Tibial artery (tissue), 4 donors: Measurements from ENCODE around the gene EIF4G2.
A peak's percentile ranks its signal among the peaks of the same experiment; 100 is the strongest.

ENCODE experiments used
- DNase-seq, 2 donors: peaks; one replicate each; pipeline ENCODE4 v3.0.0-alpha.2; 2019
- H3K27ac ChIP-seq, 2 donors: fragments of 200-600 bp; sonication (generic) in 1 of 2; 1 replicate in 1 of 2; 2 replicates in 1 of 2; pipeline ENCODE4 v1.5.1; 2018 to 2019; ENCODE audit warnings: mild to moderate bottlenecking in 1 of 2
- H3K27me3 ChIP-seq, 2 donors: fragments of 200-600 bp; sonication (generic) in 1 of 2; one replicate each; pipeline versions ENCODE4 v1.5.1 to v1.6.0; 2016 to 2019
- H3K36me3 ChIP-seq, 3 donors: fragments of 200-600 bp; sonication (generic) in 2 of 3; one replicate each; pipeline ENCODE4 v1.5.1; 2016 to 2019; ENCODE audit warnings: mild to moderate bottlenecking in 2 of 3
- H3K4me1 ChIP-seq, 4 donors: fragments of 200-600 bp; sonication (generic) in 2 of 4; 1 replicate in 3 of 4; 2 replicates in 1 of 4; pipeline ENCODE4 v1.5.1; 2016 to 2019
- H3K4me3 ChIP-seq, 2 donors: fragments of 200-600 bp; sonication (generic) in 1 of 2; 1 replicate in 1 of 2; 2 replicates in 1 of 2; pipeline ENCODE4 v1.5.1; 2018 to 2019; ENCODE audit warnings: mild to moderate bottlenecking in 2 of 2
- H3K9me3 ChIP-seq, 3 donors: fragments of 200-600 bp; sonication (generic) in 1 of 3; one replicate each; pipeline ENCODE4 v1.5.1; 2016 to 2019
- CTCF ChIP-seq, 2 experiments: fragments of 200-600 bp in 1 of 2; fragments of 450-650 bp in 1 of 2; IDR thresholded peaks; one replicate each; pipeline ENCODE4 v1.5.1; 2017 to 2019; ENCODE audit warnings: antibody characterized with exemption in 2 of 2, mild to moderate bottlenecking in 1 of 2, moderate library complexity in 1 of 2
- intact Hi-C: fragments of 100-400 bp; cut with DNase I; formaldehyde crosslinking; loops from one replicate; pipeline ENCODE4 v1.15.0; 2023; ENCODE audit warnings: low total_unique reads

Gene EIF4G2

DNA sequence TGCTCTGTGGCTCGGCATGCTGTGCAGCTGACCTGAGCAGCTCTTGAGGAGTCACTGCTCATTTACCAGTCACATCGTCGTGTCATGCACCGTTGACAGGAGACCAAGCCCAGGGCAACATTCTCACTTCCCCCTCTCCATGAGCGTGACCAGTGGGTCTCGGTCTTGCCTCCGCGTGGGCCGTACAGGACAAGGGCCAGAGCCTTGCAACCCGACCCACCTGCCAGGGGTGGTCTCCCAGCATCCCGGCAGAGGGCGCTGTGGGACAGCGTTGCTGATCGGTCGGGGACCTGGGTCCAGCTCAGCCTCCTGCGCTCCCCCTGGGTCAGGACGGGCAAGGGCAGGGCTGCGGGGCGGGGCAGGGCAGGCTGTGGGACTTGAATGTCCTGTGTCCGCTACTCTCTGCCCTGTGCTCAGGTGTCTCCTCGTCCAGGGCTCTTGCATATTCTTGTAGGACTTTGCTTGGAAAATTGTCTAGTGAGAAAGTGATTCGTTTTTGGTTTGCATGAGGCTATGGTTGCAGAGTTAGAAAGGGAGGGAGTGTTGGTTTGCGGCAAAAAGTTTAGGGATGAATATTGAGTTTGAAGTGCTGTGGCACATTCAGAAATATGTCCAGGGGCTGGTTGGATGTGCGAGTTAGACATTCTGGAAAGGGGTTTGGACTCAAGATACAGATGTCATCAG lies 16.2 kb downstream of the EIF4G2 start:
- peak overlapping the region in 1 of 2 donors; percentile 7 for H3K4me3 ChIP-seq
- peak; percentile 80 to 90 for DNase-seq
- H3K9me3 ChIP-seq = no peaks in the 10 kb centered on the region
- no peaks in the 10 kb centered on the region for H3K27me3 ChIP-seq
- H3K4me1 ChIP-seq = peaks cover 0 to 9% (median 7%) of the 10 kb centered on the region in 4 donors
- peaks cover 14 to 23% (median 19%) of the 10 kb centered on the region in 3 donors for H3K36me3 ChIP-seq
- H3K27ac ChIP-seq = no peak overlapping the region
- intact Hi-C loops = loop anchor here (10.0 kb wide), 1 partner anchor 982 kb away; no protein-coding TSS in a partner anchor
- peak; percentile 91 to 95 for TF ChIP-seq CTCF (IDR thresholded peaks at IDR 0.05)

- intact Hi-C loops = no loop called here
- TF ChIP-seq CTCF (IDR thresholded peaks at IDR 0.05) = no peak
- H3K9me3 ChIP-seq = no peaks in the 10 kb centered on the region
Observed at GRCh38 chr11:10786451-10786850, 22.3 kb downstream of the EIF4G2 start.

DNA sequence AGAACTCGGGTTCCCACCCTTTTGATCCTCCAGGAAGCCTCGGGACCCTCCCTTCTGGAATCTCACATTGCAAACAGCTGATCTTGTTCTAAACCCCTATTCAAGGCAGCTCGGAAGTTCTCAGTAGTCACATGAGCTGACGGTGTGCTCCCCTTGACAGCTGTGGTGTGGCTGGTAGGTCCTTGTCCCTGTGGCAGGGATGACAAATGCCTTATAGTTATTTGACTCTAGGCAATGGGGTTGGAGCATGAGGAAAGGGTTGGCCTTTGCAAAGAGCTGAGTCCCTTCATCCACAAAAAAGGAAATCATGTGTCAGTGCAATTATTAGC lies 23.6 kb downstream of the EIF4G2 start:
- H3K36me3 ChIP-seq = peaks cover 0 to 5% (median 0%) of the 10 kb centered on the region in 3 donors
- H3K27me3 ChIP-seq = no peaks in the 10 kb centered on the region
- H3K27ac ChIP-seq = no peak overlapping the region
- intact Hi-C loops = no loop called here
- no peak for DNase-seq
- no peaks in the 10 kb centered on the region for H3K9me3 ChIP-seq
- H3K4me3 ChIP-seq = no peak overlapping the region
- H3K4me1 ChIP-seq = no peaks in the 10 kb centered on the region
- TF ChIP-seq CTCF (IDR thresholded peaks at IDR 0.05) = no peak

More at GRCh38 chr11:10786451-10786850, 22.3 kb downstream of the EIF4G2 start:
- H3K4me3 ChIP-seq = no peak overlapping the region
- no peaks in the 10 kb centered on the region for H3K4me1 ChIP-seq
- DNase-seq = no peak
- H3K27me3 ChIP-seq = no peaks in the 10 kb centered on the region
- H3K27ac ChIP-seq = no peak overlapping the region
- no peaks in the 10 kb centered on the region for H3K36me3 ChIP-seq

- peaks cover 0 to 9% (median 5%) of the 10 kb centered on the region in 3 donors for H3K36me3 ChIP-seq
- no peaks in the 10 kb centered on the region for H3K9me3 ChIP-seq
- no peak for TF ChIP-seq CTCF (IDR thresholded peaks at IDR 0.05)
- H3K27ac ChIP-seq = no peak overlapping the region
- no peaks in the 10 kb centered on the region for H3K4me1 ChIP-seq
- intact Hi-C loops = no loop called here
- H3K27me3 ChIP-seq = no peaks in the 10 kb centered on the region
- DNase-seq = no peak
- H3K4me3 ChIP-seq = no peak overlapping the region
Observed at GRCh38 chr11:10784232-10785145, 24.2 kb downstream of the EIF4G2 start.

- no peak for TF ChIP-seq CTCF (IDR thresholded peaks at IDR 0.05)
- H3K27me3 ChIP-seq = no peaks in the 10 kb centered on the region
- no peaks in the 10 kb centered on the region for H3K9me3 ChIP-seq
- no peak overlapping the region for H3K4me3 ChIP-seq
- H3K36me3 ChIP-seq = peaks cover 32 to 49% (median 34%) of the 10 kb centered on the region in 3 donors
- intact Hi-C loops = no loop called here
- DNase-seq = no peak
- H3K4me1 ChIP-seq = no peaks in the 10 kb centered on the region
- H3K27ac ChIP-seq = no peak overlapping the region
Observed at GRCh38 chr11:10780040-10780439, 28.7 kb downstream of the EIF4G2 start.
